Keratinocyte (primary cell): ENCODE results near the gene PUDP.
"Not testable (repeated sequence)": the region's sequence is repeated elsewhere in the genome, so short reads cannot be mapped to it uniquely, and the experiment has no call there.

Experiments used
- CTCF ChIP-seq, 3 experiments: IDR thresholded peaks in 1 of 3; conservative IDR thresholded peaks in 1 of 3; optimal IDR thresholded peaks in 1 of 3; 2 replicates in 2 of 3; 3 replicates in 1 of 3; pipeline versions ENCODE3 to v1.5.1; 2011; ENCODE audit warnings: low read length in 3 of 3, mild to moderate bottlenecking in 3 of 3, moderate library complexity in 2 of 3, control low read depth in 1 of 3, inconsistent platforms in 1 of 3; ENCODE audit not compliant: insufficient read depth in 2 of 3; ENCODE audit errors: extremely low read depth in 1 of 3
- EZH2 ChIP-seq: IDR thresholded peaks from one replicate; pipeline ENCODE4 v1.6.1; 2012; ENCODE audit warnings: inconsistent platforms, mild to moderate bottlenecking, low read length, moderate library complexity

DNA sequence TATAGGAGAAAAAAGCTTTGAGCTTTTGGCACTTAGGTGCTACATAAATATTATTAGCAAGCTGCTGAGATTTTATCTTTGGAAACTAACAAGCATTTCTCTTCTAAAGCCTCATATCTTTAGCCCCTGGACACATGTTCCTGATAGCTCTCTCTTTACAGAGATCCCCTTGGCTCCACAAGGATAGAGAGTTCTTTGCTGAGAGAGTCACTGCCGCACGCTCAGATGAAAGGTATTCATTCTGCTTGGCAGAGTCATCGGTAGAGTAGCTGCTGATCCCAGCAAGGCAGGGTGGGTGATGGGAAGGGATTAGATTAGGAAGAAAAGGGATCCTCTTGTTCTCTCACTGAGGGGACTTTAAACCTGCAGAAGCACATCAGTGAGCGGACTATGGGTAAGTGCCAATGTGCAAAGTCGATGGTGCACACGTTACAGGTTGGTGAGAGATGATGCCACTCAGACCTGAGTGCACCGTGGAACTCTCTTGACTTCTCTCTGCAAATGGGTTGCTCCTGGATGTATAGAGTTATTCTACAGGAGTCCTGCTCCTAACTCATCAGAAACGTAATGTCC, 135.6 kb downstream of the PUDP start:
- TF ChIP-seq EZH2; CTCF (optimal IDR thresholded peaks at IDR 0.05 in 1 of 3, IDR thresholded peaks at IDR 0.05 in 1 of 3, conservative IDR thresholded peaks at IDR 0.05 in 1 of 3; ENCODE audit: extremely low read depth in 1 of 3, insufficient read depth in 2 of 3, low read length in 3 of 3): not testable (repeated sequence)
